Non-pigmented ciliary epithelial cell (primary cell): ENCODE data around the gene POMT1.
"Not testable (repeated sequence)": the region's sequence is repeated elsewhere in the genome, so short reads cannot be mapped to it uniquely, and the experiment has no call there.

Experiments used
- DNase-seq: peaks from one replicate; pipeline ENCODE4 v3.0.0-alpha.2; 2010; ENCODE audit warnings: low read depth

POMT1 gene, protein sequence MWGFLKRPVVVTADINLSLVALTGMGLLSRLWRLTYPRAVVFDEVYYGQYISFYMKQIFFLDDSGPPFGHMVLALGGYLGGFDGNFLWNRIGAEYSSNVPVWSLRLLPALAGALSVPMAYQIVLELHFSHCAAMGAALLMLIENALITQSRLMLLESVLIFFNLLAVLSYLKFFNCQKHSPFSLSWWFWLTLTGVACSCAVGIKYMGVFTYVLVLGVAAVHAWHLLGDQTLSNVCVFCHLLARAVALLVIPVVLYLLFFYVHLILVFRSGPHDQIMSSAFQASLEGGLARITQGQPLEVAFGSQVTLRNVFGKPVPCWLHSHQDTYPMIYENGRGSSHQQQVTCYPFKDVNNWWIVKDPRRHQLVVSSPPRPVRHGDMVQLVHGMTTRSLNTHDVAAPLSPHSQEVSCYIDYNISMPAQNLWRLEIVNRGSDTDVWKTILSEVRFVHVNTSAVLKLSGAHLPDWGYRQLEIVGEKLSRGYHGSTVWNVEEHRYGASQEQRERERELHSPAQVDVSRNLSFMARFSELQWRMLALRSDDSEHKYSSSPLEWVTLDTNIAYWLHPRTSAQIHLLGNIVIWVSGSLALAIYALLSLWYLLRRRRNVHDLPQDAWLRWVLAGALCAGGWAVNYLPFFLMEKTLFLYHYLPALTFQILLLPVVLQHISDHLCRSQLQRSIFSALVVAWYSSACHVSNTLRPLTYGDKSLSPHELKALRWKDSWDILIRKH

DNA sequence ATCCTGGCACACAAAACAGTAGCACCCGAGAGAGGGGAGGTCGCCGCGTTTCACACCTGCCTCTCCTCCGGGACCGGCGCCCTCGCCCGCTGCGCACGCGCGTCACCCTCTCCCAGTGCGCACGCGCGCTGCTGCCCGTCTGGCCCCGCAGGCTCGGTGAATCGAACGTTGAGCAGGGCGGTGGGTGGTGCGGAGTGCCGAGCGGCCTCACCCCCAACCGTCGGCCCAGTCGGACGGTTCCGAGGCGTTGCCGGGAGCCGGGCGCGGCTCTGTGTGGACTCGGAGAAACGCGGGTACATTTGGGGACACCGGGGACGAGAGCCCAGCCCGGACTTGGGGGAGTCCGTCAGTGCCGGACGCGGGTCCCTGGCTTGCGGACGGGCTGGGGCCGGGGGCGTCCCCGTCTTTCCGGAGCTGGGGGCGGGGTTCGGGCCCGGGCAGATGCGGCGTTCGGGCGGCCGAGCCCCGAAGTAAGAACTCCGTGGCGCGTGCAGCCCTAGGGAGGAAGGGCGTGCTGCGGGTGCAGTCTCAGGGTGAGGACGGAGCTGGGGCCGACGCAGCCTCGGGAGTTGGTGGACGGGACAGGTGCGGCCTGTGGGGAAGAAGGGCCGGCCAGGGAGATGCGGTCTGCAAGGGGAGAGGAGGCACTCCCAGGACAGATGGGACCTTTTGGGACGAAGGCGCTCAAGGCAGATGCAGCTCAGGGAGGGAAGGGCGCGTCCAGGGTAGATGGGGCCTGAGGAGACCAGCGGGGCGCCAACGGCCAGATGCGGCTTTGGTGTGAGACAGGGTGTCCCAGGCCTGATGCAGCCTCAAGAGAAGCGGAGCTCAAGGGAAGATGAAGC lies at the start of gene POMT1:
Gene POMT1 (plus strand): TSS at position 138 of the 845 bp plus-strand sequence. CDS start 1,301 bp downstream, outside the sequence.
- DNase-seq = peak; percentile 20

DNA sequence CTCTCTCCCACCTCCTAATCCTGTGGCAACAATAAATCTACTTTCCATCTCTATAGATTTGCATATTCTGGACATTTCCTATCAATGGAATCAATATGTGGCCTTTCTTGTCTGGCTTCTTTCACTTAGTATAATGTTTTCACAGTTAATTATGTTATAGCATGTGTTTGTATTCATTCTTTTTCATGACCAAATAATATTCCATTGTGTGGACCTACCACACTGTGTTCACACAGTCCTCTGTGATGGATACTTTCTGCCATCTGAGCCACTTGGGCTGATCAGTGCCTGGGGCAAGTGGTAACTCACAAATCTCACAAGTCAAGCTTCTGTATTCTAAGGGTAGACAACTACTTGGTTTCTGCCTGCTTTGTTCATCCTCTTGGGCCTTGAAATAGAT lies 48.7 kb upstream of the POMT1 start:
- DNase-seq = no peak

DNA sequence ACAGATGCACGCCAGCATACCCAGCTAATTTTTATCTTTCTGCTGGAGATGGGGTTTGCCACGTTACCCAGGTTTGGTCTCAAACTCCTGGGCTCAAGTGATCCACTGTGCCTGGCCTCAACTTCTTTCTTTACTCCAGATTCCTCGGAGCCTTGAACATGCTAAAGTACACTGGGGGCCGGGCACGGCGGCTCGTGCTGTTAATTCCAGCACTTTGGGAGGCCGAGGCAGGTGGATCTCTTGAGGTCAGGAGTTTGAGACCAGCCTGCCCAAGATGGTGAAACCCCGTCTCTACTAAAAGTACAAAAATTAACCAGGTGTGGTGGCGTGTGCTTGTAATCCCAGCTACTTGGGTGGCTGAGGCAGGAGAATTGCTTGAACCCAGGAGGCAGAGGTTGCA lies 47.1 kb upstream of the POMT1 start:
- DNase-seq = not testable (repeated sequence)

DNA sequence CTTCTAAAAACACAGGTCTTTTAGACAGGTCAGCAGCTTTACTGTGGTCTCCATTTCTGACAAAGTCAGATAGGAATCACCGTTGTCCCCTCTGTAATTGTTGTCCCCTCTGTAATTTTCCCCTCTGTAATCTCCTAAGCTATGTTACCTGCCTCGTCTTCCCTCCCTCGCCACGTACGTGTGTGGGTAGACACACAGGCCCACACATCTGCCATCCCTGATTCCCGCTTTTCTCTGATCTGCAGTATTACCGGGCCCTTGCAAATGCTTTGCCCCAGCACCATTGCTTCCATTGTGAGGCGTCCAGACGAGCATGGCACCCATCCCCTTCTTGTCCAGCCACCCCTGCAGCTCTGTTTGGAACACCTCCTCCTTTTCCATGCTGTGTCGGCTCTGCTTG lies 45.0 kb upstream of the POMT1 start:
- no peak for DNase-seq

DNA sequence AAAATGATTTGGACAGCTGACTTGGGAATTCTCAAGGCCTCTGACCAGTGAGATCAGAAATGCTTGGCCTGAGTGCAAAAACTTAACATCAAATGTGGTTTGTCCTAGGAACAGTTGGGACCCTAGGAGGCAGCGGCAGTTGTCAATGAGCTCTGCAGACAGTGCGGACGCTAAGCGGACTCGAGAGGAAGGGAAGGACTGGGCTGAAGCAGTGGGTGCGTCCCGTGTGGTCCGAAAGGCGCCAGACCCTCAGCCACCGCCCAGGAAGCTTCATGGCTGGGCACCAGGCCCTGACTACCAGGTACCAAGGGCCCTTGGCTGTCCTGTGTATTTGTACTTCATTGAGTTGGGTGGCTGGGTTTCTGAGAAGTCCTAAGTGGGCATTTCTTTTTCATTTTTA lies 43.7 kb upstream of the POMT1 start:
- DNase-seq = no peak

DNA sequence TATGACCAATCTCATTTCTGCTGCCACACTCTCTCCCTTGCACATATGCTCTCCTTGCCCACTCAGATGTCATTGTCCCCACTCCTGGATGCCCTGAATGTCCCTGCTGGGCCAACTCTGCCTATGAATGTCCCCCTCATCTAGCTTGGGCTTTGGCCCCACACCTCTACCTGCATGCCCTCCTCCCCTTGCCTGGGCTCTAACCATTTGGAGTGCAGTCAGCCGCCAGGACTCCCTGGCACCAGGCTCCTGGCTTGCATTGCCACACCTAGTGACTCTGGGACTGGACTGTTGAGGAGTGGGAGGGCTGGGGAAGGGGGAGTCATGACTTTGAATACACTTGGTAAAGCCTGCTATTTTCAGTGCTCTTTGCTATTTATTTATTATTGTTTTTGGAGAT lies 41.6 kb upstream of the POMT1 start:
- DNase-seq = no peak

DNA sequence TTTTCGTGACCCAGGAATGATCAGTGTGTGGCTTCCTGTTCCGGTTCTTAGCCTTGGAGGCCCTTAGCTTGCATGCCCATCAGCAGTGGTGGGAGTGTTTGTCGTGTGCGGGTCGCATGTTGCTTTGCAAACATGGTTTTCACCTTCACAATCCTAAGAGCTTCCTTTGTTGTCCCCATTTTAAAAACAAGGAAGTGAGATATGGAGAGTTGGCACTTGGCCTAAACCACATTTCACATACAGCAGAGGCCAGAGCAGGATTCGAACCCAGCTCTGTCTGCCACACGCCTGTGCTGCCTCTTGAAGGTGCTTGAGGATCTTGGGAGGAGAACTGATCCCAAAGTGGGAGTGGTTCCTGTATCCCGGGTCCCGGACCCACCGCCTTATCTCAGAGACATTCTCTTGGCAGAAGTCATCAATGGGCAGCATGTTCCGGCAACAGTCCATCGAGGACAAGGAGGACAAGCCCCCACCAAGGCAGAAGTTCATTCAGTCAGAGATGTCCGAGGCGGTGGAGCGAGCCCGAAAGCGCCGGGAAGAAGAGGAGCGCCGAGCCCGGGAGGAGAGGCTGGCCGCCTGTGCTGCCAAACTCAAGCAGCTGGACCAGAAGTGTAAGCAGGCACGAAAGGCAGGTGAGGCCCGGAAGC lies 38.2 kb upstream of the POMT1 start:
- DNase-seq = no peak

DNA sequence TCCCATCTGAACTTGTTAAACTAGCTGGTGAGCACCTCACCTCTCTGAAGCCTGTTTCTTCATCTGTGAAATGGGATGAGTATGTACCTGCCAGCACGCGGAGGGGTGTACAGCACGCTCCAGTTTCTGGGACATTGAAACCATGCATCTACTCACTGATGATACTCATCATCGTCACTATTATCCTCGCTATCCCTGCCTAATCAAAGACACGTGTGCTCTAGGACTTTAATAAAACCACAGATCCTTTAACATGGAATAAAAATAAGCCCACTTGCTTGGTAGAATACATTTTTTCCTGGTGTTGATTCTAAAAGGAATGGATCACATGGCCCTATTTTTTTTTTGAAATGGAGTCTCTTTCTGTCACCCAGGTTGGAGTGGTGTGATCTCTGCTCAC lies 37.3 kb upstream of the POMT1 start:
- DNase-seq = no peak

DNA sequence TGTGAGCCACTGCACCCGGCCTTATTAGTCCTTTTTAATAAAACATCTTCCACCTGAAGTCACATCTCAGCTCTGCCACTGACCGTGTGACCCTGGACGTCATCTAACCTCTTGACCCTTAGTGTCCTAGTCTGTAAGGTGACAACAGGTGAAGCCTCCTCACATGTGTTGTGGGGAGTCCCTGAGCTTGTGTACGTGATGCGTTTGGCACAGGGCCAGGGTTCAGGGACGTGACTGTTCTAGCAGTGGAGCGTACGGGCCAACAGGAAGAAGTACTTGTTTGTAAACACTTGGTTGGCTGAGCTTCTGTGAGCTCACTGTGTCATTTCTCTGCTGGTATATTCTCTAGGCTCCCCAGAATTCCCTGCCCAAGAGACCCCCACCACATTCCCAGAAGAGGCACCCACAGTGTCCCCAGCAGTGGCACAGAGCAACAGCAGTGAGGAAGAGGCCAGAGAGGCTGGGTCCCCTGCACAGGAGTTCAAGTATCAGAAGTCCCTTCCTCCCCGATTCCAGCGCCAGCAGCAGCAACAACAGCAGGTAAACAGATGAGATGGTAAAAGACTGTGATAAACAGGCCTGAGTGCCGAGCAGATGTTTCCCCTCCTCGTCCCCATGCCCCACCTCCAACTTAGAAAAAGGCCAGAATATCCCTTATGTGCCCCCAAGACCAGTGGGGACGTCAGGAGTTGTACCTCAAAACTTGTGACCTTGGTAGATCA lies 35.3 kb upstream of the POMT1 start:
- DNase-seq = no peak

DNA sequence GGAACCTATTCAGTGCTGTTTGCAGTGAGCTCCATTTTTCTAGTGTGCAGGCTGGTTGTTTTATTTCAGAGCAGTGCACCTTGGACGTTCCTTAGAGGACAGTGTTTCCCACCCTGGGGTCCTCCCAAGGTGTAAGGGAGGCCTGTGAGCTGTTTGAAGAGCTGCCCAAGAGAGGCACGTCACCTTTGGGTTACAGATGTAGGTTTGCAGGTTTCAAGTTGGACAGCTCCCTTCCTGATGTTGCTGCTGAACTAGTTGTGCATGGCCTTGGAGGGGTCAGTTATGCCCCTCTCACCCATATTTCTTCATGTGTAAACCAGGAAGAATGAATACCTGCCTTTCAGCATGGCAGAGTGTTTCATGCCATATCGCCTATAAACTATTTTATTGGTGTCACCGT lies 34.7 kb upstream of the POMT1 start:
- DNase-seq = no peak

DNA sequence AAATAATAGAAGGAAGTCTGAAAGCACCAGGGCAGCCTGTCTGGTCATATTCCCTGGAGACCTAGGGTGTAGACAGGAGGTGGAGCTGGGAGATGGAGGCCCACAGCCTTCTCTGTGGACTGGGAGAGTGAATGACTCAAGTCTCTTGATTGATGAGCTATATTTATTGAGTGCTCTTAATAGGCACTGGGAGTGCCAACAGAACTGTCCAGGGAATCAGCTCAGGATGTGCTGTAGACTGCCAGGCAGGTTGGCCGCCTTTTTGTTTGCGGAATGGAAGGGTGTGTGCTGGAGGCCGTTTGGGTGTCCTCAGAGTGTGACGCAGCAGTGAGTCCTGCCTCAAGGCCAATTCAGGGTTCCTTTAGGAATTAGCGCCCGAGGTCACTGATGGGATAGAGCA lies 33.4 kb upstream of the POMT1 start:
- no peak for DNase-seq

DNA sequence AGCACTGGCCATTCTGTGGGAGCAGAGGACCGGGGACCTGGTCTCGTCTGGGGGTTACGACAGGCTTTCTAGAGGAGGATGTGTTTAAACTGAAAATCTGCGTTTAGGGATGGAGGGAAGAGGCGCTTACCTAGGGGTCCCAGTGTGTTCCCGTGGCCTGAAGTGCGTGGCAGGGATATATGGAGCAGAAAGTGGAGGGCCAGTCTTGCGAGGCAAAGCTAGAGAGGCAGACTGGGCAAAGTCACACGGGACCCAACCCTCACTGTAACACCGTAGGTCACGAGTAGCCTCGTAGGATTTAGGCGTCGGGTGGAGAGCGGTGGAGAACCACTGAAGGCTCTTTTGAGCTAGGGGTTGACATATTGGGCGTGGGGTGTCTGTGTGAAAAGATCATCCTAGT lies 32.8 kb upstream of the POMT1 start:
- DNase-seq = no peak

DNA sequence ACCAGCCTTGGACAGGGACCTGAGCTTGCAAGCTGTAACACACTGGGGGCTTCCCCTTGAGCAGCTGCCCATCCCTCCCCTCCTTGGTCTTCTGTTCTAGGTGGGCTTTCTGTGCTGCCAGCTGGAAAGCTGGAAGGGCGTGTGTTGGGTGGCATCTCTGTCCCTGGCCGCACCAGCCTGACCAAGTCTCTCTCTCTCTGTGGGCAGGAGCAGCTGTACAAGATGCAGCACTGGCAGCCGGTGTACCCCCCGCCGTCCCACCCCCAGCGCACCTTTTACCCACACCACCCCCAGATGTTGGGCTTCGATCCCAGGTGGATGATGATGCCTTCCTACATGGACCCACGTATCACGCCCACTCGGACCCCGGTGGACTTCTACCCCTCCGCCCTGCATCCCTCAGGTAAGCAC lies 32.1 kb upstream of the POMT1 start:
- no peak for DNase-seq

DNA sequence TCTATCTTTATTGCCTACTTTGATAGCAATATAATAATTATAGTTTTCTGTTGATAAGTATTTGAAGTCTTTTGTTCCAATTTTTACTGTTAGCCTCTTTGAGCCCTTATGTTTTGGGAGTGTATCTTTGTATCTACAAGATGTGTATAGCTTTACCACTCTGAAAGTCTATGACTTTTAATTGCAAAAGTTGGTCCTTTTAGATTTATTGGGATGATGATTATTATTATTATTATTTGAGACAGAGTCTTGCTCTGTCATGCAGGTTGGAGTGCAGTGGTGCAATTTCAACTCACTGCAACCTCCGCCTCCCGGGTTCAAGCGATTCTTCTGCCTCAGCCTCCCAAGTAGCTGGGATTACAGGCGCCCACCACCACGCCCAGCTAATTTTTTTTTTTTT lies 30.6 kb upstream of the POMT1 start:
- DNase-seq = not testable (repeated sequence)

DNA sequence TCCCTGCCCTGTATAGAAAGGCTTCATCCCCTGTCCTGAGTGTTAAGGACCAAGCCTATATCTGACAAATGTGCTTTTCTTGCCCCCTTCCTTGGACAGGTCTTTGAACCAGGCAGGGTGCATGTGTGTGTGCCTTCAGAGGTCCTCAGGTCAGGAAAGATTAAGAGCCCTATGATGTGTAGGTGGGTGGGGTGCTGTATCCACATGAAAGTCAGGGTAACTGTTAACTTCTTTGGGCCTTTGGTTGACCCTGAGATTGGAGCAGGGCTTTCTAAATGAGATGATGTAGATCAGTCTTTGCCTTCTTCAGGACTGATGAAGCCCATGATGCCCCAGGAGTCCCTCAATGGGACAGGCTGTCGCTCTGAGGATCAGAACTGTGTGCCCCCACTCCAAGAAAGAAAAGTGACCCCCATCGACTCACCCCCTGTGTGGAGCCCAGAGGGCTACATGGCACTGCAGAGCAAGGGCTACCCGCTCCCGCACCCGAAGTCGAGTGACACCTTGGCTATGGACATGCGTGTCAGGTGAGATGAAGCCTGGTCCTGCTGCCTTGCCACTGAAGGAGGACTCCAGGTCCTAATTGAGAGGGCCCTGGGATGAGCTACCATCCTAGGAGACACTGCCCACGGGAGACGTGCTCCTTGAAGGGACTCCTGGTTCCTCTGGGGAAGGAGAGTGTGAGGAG lies 29.4 kb upstream of the POMT1 start:
- no peak for DNase-seq

DNA sequence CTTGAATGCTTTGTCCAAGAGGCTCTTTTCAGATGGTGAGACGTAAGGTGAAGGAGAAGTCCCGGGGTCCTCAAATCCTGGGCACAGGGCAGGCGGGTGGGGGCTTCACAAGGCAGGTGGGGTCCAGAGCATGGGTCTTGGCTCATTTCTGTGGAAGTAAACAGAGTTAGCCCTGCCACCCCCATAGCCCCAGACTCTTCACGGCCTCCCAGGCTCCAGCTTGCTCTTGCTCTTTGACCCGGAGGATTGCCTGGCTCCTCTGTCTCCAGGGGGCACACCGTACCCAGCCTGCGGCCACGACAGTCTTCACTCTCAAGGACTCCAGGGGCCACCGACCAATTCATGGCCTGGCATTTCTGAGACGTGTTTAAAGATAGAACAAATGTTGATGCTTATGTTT lies 28.8 kb upstream of the POMT1 start:
- no peak for DNase-seq

DNA sequence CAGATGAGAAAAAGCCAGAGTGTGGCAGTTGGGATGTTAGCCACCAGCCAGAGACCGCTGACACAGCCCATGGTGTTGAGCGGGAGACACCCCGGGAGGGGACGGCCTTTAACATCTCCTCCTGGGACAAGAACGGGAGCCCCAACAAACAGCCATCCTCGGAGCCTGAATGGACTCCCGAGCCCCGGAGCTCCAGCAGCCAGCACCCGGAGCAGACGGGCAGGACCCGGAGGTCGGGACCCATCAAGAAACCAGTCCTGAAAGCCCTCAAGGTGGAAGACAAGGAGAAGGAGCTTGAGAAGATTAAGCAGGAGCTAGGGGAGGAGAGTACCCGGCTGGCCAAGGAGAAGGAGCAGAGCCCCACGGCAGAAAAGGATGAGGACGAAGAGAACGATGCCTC lies 28.0 kb upstream of the POMT1 start:
- DNase-seq = no peak

DNA sequence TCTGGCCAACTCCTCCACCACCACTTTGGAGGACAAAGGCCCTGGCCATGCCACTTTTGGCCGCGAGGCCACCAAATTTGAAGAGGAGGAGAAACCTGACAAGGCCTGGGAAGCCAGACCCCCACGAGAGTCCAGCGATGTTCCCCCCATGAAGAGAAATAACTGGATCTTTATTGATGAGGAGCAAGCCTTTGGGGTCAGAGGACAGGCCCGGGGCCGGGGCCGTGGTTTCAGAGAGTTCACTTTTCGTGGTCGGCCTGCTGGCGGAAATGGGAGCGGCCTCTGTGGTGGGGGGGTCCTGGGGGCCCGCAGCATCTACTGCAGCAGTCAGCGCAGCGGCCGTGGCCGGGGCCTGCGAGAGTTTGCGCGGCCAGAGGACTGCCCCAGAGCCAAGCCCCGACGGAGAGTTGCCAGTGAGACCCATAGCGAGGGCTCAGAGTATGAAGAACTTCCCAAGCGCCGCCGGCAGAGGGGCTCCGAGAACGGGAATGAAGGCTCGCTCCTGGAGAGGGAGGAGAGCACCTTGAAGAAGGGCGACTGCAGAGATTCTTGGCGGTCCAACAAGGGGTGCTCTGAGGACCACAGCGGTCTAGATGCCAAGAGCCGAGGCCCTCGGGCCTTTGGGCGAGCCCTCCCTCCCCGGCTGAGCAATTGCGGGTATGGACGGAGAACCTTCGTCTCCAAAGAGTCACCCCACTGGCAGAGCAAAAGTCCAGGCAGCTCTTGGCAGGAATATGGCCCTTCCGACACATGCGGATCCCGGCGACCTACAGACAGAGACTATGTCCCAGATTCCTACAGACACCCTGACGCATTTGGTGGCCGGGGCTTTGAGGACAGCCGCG lies 27.4 kb upstream of the POMT1 start:
- no peak for DNase-seq

DNA sequence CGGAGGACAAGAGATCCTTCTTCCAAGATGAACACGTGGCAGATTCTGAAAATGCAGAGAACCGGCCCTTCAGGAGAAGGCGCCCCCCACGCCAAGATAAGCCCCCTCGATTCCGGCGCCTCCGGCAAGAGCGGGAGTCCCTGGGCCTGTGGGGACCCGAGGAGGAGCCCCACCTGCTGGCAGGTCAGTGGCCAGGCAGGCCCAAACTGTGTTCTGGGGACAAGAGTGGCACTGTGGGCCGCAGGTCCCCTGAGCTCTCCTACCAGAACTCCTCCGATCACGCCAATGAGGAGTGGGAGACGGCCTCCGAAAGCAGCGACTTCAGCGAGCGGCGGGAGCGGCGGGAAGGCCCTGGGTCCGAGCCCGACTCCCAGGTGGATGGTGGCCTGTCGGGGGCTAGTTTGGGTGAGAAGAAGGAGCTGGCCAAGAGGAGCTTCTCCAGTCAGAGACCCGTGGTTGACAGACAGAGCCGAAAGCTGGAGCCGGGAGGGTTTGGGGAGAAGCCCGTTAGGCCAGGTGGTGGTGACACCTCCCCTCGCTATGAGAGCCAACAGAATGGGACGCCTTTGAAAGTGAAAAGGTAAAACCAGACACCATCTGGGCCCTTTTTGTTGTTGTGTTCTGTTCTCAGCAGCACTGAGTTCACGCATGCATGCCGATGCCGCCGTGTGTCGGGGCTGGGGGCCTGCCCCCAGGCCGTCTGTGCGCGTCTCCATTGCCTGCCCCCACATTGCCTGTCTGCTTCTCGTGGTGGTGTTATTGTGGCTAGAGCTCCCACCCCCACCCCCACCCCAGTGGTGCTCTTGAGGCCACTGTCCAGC lies 26.6 kb upstream of the POMT1 start:
- DNase-seq = no peak
